OCI-LY3 (cell line): ENCODE data around the gene CAMK2G.

ENCODE experiments used
- H2AFZ ChIP-seq: fragments of 200-600, 300-600 bp; shearing (Covaris generic); 2 replicates; pipeline ENCODE4 v1.6.0; 2014; ENCODE audit warnings: antibody characterized with exemption, low read depth, low read length
- H3K27ac ChIP-seq: fragments of 200-600, 300-600 bp; sonication (generic); 2 replicates; pipeline ENCODE4 v1.5.1; 2014; ENCODE audit warnings: mild to moderate bottlenecking, low read length, moderate library complexity, mixed read lengths
- H3K27me3 ChIP-seq: fragments of 200-600, 300-600 bp; sonication (generic); 2 replicates; pipeline ENCODE4 v1.6.1; 2014; ENCODE audit warnings: low read depth, low read length, mixed read lengths
- H3K36me3 ChIP-seq: fragments of 200-600, 300-600 bp; sonication (generic); replicated peaks from 2 replicates; pipeline ENCODE3; 2014; ENCODE audit warnings: low read depth, low read length, mixed read lengths
- H3K4me1 ChIP-seq: fragments of 300-600, 200-600 bp; sonication (generic); 2 replicates; pipeline ENCODE4 v1.6.1; 2014; ENCODE audit warnings: low read length, mixed read lengths
- H3K4me2 ChIP-seq: fragments of 200-600, 300-600 bp; sonication (generic); 2 replicates; pipeline ENCODE4 v1.6.1; 2014; ENCODE audit warnings: low read length, mixed read lengths
- H3K4me3 ChIP-seq: fragments of 300-600, 200-600 bp; sonication (generic); 2 replicates; pipeline ENCODE4 v1.5.1; 2014; ENCODE audit warnings: antibody characterized with exemption, mild to moderate bottlenecking, low read length, moderate library complexity
- H3K79me2 ChIP-seq: fragments of 300-600, 200-600 bp; shearing (Covaris generic); 2 replicates; pipeline ENCODE4 v1.6.1; 2014; ENCODE audit warnings: mild to moderate bottlenecking, low read length, mixed read lengths
- H3K9ac ChIP-seq: fragments of 300-600, 200-600 bp; shearing (Covaris generic); 2 replicates; pipeline ENCODE4 v1.6.0; 2014; ENCODE audit warnings: mild to moderate bottlenecking, low read length, moderate library complexity
- H3K9me3 ChIP-seq: fragments of 200-600, 300-600 bp; shearing (Covaris generic); 2 replicates; pipeline ENCODE4 v1.6.1; 2014; ENCODE audit warnings: low read length, mixed read lengths; ENCODE audit not compliant: insufficient read depth
- H4K20me1 ChIP-seq: fragments of 200-600, 300-600 bp; sonication (generic); 2 replicates; pipeline ENCODE4 v1.6.1; 2016; ENCODE audit warnings: low read length, mixed read lengths; ENCODE audit not compliant: insufficient read depth
- EZH2phosphoT487 ChIP-seq: fragments of 200-600 bp; shearing (Covaris generic); IDR thresholded peaks from 2 replicates; pipeline ENCODE4 v1.6.1; 2018; ENCODE audit warnings: antibody characterized with exemption, mixed run types, low read depth
- TF ChIP-seq, protein P1 (sequence below): fragments of 200-600, 300-600 bp; sonication (generic); IDR thresholded peaks from 2 replicates; pipeline ENCODE4 v1.5.1; 2014; ENCODE audit warnings: antibody characterized with exemption, low read length, low read depth

Gene CAMK2G

DNA sequence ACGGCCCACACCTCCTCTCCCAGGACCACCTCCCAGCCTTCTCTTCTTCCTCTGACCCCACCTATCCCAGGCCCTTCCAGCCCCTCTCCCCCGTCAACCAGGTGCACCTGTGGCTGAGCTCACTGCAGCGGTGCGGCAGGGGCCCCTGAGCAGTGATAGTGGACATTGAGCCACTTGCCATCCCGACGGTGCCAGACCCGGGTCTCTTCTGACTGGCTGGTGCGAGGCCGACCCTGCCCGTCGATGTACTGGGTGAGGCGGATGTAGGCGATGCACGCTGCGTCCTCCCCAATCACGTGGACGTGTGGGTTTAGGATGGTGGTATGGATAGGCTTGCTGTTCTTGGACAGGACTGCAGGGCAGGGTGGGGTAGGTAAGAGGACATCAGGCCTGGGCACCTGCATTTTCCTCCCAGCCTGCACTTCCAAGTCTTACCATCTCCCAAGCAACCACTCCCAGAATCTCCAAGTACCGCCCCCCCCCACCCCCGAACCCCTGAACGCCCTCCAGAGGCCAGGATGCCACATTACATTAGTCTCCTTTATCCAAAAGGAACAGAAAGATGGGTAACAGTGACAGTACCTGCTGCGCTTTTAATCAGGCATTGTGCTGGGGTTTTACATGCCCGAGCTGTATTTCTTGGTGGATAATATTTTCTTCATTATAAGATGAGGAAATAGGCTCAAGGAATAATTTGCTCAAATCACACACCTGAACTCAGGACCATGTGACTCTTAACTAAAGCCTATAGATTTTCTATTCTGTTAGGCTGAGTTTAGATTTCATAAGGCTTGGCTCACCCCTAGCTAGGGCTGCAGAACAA is 59.2 kb downstream of the CAMK2G start:
- Histone ChIP-seq H3K4me3 (no peak overlapping the region), H3K79me2 (peaks cover 8% of the 10 kb centered on the region), H2AFZ (no peak overlapping the region), H3K4me2 (no peak overlapping the region), H3K27ac (no peak overlapping the region), H3K4me1 (peaks cover 6% of the 10 kb centered on the region; the same call in 1 of the 2 replicates), H4K20me1 (no peaks in the 10 kb centered on the region), H3K9me3 (no peaks in the 10 kb centered on the region), H3K36me3 (no peaks in the 10 kb centered on the region), H3K27me3 (no peaks in the 10 kb centered on the region), H3K9ac (no peak overlapping the region)
- TF ChIP-seq, protein P1, sequence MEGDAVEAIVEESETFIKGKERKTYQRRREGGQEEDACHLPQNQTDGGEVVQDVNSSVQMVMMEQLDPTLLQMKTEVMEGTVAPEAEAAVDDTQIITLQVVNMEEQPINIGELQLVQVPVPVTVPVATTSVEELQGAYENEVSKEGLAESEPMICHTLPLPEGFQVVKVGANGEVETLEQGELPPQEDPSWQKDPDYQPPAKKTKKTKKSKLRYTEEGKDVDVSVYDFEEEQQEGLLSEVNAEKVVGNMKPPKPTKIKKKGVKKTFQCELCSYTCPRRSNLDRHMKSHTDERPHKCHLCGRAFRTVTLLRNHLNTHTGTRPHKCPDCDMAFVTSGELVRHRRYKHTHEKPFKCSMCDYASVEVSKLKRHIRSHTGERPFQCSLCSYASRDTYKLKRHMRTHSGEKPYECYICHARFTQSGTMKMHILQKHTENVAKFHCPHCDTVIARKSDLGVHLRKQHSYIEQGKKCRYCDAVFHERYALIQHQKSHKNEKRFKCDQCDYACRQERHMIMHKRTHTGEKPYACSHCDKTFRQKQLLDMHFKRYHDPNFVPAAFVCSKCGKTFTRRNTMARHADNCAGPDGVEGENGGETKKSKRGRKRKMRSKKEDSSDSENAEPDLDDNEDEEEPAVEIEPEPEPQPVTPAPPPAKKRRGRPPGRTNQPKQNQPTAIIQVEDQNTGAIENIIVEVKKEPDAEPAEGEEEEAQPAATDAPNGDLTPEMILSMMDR, result peak; percentile 23; the same call in 1 of the 2 replicates
- TF ChIP-seq EZH2phosphoT487, result no peak

DNA sequence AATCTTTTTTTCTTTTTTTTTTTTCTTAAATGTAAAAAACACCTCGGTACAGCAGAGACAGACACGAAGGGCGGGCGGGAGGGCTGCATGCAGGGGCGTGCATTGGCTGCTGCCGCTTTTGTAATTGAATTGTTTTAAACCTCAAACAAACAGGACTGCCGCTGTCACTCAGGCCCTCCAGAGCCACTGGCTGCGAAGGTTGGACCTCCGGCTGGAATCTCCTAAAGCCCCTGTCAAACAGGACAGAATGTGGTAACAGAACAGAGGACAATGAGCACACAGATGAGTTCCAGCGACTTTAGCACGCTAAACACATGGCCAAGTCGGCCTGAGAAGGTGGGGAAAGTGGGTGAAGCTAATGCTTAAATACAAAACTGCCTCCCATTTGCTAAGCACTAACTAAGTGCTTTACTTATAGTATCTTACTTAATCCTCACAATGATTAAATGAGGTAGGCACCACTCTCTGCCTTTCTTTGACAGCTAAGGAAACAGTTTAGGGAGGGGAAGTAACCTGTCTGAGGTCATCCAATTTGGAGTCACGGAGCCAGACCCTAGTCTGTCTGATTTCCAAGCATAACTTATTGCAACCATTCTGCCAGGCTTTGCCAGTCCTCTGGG is 60.0 kb downstream of the CAMK2G start:
- Histone ChIP-seq H3K36me3 (peaks cover 1% of the 10 kb centered on the region), H4K20me1 (no peaks in the 10 kb centered on the region), H3K4me3 (no peak overlapping the region), H3K79me2 (peaks cover 8% of the 10 kb centered on the region), H3K27me3 (no peaks in the 10 kb centered on the region), H3K9ac (no peak overlapping the region), H2AFZ (no peak overlapping the region), H3K4me1 (peaks cover 6% of the 10 kb centered on the region; the same call in 1 of the 2 replicates), H3K9me3 (no peaks in the 10 kb centered on the region), H3K27ac (no peak overlapping the region), H3K4me2 (no peak overlapping the region)
- TF ChIP-seq, protein P1, result no peak
- TF ChIP-seq EZH2phosphoT487, result no peak

DNA sequence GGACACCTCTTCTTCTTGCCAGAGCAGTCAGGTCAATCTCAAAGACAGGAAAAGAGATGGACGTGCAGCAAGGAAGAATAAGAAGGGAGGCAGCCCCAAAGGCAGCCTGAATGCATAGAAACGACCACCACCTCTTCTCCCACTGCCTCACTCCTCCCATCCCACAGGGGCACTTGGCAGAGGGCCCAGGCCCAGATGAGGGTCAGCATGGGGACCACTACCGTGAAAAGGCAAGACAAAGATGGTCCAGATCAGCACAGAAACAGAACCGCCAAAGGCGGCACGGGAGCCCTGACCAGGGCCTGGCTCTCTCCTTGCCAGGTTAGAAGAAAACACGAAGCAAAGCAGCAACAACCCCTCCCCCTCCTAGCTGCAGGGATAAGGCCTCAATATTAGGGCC is 61.0 kb downstream of the CAMK2G start:
- TF ChIP-seq, protein P1, result no peak
- TF ChIP-seq EZH2phosphoT487, result no peak
- no peaks in the 10 kb centered on the region for H3K27me3 ChIP-seq
- H3K27ac ChIP-seq, result no peak overlapping the region

DNA sequence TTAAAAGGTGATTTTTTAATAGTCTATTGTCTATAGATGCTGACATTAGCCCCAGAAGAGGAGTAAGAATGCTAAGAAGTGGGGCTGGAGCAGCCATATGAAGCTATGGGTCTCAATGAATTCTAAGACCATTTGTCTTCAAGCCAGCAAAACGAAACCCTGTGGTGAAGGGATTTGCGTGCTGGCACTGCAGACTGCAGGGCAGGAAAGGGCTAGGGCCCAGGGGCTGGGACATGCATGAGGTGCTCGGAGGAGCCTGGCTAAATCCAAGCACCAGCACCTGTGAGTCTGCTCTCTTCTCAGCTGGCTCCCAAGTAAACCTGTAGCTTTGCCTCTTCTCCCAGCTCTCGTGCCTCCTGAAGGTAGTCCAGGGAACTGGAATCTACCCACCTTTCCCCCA is 61.7 kb downstream of the CAMK2G start:
- Histone ChIP-seq H3K36me3 (peaks cover 8% of the 10 kb centered on the region), H3K4me2 (no peak overlapping the region; the same call in 1 of the 2 replicates), H3K27me3 (no peaks in the 10 kb centered on the region), H3K79me2 (peaks cover 8% of the 10 kb centered on the region), H3K4me3 (no peak overlapping the region), H4K20me1 (no peaks in the 10 kb centered on the region), H3K9me3 (no peaks in the 10 kb centered on the region), H3K4me1 (peaks cover 6% of the 10 kb centered on the region; the same call in 1 of the 2 replicates), H3K27ac (no peak overlapping the region), H2AFZ (no peak overlapping the region), H3K9ac (no peak overlapping the region)
- TF ChIP-seq EZH2phosphoT487, result no peak

More for the DNA sequence above, 61.0 kb downstream of the CAMK2G start:
- Histone ChIP-seq H3K4me3 (no peak overlapping the region), H3K4me1 (peaks cover 6% of the 10 kb centered on the region; the same call in 1 of the 2 replicates), H3K9me3 (no peaks in the 10 kb centered on the region), H3K9ac (no peak overlapping the region), H3K79me2 (peaks cover 8% of the 10 kb centered on the region), H3K4me2 (no peak overlapping the region), H4K20me1 (no peaks in the 10 kb centered on the region), H3K36me3 (peaks cover 3% of the 10 kb centered on the region), H2AFZ (no peak overlapping the region)
